ENCODE measurements around the gene GRIP2.
"Not testable (repeated sequence)": the region's sequence is repeated elsewhere in the genome, so short reads cannot be mapped to it uniquely, and the experiment has no call there.

The GRIP2 gene

DNA sequence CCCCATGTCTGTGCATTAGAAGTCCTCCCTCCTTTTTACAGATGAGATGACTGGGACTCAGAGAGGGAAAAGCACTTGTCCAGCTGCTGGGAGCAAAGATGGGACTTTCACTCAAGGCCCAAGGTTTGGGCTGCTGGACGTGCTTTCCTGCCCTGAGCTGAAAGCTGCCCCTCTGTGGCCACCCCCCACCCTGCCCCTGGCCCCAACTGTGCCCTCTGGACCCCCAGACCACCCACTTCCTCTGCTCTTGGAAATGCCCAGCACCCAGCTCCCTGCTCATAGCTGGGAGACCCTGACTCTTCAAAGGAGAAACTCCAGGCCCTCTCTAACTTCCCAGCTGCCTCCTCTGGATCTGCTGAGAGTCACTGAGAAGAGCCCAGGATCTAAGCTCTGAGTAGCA lies 20.7 kb downstream of the GRIP2 start:
- DNase-seq, result no peak

DNA sequence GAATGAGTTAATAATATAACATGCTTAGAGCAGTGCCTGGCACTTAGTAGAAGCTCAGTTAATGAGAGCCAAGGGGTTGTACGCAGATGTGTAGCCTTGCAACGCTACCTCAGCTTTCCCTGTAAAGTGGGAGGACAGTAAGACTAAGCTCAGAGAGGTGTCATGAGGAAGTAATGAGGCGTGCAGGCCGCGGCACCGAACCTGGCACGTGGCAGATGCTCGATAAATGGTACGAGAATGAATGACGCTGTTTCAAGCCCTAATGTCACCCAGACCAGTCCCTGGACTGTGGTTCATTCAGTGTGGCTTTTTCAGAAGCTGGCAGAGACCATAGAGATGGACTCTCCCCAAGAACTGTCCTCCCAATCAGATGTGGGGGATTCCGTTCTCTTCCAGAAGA lies 21.2 kb downstream of the GRIP2 start:
- DNase-seq, result no peak

- no peak for DNase-seq
Observed at GRCh38 chr3:14518432-14518802, 21.7 kb downstream of the GRIP2 start.

DNA sequence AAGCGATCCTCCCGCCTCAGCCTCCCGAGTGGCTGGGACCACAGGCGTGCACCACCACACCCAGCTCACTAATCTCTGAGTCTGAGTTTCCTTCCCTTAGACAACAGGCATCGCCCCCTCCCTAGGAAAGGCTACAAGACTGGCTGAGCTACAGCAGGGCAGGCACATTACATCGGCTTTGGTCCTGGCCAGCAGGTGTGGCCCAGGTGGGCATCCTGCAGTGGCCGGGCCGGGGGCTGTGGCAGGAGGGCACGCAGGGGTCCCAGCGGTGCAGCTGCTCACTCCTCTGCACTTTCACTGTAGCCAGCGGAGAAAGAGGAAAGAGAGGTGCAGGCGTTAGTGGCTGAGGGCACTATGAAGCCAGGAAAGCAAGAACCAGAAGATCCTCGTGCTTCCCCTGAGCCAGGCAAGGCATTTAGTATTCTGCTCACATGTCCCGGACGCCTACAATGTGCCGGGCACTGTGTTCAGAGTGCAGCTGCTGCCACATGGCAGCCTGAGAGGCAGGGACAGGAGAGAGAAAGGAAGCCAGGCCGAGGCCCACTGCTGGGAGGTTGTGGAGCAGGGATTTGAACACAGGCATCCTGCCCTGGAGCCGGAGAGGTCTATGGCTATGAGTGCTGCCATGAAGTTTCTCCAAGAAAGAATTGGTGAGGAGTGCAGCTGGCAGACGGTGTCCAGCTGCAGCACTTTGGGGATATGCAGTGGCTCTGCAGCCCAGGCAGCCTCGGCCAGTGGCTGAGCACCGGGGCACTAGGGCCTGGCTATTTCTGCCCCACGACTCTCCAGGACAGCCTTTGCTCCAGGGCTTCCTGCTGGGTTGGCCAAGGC lies 22.3 kb downstream of the GRIP2 start:
- no peak for DNase-seq

DNA sequence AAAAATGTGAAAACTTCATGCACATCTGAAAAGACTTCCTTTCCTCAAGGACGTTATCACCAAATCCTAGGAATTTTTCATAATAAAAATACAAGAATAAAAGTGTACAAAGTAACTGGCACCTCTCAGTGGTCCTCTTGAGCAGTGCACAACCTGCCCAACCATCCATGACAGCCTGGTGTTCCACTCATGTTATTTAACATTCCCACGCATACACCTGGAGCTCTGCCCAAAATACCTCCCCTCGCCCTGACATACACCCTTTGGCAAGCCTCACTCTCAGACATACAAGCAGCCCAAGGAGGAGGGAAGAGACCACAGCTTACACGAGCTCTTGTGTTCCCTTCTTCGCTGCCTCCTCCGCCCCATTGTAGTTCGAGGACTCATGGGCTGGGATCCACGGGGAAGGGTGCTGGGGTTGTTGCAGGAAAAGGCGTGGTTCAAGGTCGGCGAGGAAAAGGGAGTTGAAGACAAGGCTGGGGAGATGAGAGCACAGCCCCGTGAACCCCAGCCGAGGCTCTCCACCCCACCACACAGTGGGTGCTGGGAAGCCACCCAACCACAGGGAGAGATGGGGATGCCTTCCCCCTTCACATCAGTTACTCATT lies 23.3 kb downstream of the GRIP2 start:
- no peak for DNase-seq

DNA sequence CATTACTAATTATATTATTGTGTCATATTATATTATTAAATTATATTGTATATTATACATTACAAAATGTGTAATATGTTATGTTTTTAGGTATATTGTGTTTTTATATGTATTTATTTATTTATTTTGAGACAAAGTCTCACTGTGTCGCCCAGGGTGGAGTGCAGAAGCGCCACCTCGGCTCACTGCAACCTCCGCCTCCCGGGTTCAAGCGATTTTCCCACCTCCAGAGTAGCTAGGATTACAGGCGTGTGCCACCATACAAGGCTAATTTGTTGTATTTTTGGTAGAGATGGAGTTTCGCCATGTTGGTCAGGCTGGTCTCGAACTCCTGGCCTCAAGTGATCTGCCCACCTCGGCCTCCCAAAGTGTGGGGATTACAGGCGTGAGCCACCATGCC lies 24.6 kb downstream of the GRIP2 start:
- not testable (repeated sequence) for DNase-seq

- no peak for DNase-seq
Observed at GRCh38 chr3:14514323-14514720, 25.8 kb downstream of the GRIP2 start.

GRCh38 chr3:14513566-14514322 lies 26.4 kb downstream of the GRIP2 start:
- DNase-seq, result no peak

- DNase-seq, result no peak
Observed at GRCh38 chr3:14512942-14513327, 27.2 kb downstream of the GRIP2 start.

GRCh38 chr3:14512281-14512941 lies 27.7 kb downstream of the GRIP2 start:
- DNase-seq, result no peak

DNA sequence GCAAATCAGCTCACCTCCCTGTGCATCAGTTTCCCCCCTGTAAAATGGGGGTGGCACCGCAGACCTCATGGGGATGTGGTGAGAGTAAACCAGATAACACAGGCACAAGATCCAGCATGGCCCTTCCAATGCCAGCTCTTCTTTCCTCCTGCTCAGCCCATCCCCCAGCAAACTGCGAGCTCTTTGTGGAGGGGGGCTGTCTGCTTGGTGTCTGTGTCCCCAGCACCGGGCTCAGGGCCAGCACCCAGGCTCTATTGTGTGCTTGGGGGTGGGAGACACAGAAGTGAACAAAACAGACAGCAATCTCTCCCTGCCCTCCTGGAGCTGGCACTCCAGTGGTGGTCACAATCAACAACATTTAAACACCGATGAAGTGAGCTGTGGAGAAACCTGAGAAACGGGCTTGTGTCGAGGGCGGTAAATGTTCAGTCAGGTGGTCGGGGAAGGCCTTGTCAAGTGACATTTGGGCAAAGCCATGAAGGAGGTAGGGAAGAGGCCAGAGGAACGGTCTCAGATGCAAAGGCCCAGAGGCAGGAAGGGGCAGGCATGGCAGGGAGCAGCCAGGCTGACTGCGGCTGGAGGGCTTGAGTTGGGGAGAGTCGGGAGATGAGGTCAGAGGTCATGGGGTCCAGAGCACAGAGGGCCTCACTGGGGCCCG lies 28.4 kb downstream of the GRIP2 start:
- DNase-seq, result no peak

DNA sequence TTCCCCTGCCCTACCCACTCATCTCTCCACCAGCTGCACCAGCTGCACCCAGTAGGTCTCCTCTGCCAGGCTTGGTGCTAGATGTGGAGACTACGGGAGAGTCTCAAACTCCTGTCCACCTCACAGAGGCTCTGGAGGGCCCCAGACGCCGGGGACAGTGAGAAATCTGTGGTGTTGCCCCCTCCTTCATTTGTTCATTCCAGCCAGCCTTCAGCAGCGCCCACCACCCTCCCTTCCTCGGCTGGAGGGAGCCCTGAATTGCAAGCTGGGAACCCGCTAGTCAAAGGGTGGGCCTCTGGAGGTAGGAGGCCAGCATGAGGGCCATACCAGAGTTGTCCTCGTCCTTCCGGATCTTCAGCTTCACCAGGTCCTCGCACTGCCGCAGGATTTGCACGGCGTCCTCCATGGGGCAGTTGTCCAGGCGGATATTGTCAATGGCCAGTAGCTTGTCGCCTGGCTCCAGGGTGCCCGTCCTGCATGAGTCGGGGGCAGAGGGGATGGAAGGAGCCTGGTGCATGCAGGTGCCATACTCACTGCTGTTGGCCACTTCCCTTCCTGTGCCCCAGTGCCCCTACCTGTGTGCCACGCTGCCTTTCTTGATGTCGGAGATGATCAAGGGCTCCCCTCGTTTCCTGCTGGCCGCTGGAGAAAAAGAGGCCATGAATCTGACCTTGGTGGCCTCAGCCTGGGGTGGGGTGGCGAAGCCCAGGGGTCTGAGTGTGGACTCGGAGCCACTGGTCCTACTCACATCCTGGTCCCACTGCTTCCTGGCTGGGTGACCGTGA lies 29.1 kb downstream of the GRIP2 start:
- DNase-seq, result no peak

GRCh38 chr3:14509796-14510100 lies 30.4 kb downstream of the GRIP2 start:
- no peak for DNase-seq

GRCh38 chr3:14508966-14509795 lies 31.0 kb downstream of the GRIP2 start:
- peak; percentile 34 for DNase-seq

DNA sequence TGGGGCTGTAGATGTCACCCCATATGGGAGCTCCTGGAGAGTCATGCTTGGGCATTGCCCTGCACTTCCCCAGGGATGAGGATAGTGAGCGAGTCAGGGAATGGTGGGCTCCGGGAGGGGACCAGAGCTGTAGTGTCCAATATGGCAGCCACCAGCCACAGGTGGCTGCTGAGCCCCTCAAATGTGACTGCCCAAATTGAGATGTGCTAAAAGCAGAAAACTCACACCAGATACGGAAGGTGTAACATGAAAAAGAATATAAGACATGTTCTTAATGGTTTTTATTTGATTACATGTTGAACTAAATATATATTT lies 31.7 kb downstream of the GRIP2 start:
- no peak for DNase-seq

DNA sequence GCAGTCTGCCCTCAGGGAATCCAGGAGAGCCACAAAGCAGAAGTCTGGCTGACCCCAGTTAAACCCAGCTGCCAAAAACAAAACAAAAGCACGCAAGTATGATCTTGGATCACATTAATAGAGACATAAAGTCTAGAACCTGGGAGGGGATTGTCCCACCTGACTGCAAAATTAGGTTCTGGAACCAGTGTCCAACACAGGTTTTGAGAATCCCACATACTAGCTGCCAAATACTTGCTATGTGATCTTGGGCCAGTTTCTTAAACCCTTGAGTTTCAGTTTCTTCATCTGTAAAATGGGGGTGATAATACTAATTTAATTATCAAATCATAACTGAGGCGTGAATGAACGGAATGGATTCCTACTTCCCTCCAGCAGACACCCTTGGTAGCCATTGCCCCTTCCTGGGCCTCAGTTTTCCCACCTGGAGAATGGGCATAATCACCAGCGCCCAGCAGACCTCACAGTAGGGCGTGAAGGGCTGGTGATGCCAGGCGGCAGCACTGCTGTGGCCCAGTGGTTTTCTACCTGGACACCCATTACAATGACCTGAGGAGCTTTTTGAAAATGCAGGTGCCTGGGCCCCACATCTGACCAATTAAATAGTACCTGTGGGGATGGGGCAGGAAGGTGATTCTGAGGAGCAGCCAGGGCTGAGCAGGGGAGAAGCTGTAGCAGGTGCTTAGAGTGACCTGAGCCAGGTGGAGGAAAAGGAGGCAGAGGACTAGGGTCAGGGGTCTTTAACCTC lies 32.2 kb downstream of the GRIP2 start:
- no peak for DNase-seq

- no peak for DNase-seq
Observed at GRCh38 chr3:14507305-14507741, 32.8 kb downstream of the GRIP2 start.

GRCh38 chr3:14506626-14507304 lies 33.4 kb downstream of the GRIP2 start:
- DNase-seq, result no peak

DNA sequence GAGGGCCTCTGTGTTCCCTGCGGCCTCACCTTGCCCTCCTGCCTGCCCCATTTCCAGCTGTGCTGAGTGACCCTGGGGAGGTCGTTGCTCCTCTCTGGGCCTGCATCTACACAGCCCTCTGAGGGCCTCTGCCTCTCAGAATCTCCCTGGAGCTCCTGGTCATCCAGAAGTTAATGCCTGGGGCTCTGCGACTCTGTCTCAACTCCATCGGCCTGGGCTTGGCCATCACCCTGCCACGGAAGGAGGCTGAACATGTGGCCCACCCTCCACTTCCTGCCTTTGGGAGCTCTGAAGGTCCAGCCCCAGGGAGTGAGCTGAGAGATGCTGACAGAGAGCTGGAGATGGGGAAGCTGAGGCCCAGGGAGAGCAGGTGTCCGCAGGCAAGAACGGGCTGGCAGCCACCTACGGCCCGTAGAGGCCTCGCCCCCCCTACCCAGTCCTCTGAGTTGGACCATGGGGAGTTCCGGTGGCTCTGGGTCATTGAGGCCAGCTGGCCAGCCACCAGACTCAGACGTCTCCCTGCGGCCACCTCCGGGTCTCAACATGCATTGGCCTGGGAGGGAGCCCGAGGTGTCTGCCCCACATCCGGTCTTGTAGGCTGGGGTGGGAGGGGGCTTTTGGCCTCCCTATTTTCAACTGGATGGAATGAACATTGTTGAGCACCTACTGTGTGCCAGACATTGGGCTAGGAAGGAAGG lies 34.2 kb downstream of the GRIP2 start:
- DNase-seq, result no peak
